IgD-negative memory B cell (primary cell): Measurements from ENCODE around the gene TMC6. TPM values are rescaled to one million over a fixed set of nuclear protein-coding genes. Genes with fewer than 3 reads are reported as not detected.
A peak's percentile ranks its signal among the peaks of the same experiment; 100 is the strongest.
"Not testable (repeated sequence)": the region's sequence is repeated elsewhere in the genome, so short reads cannot be mapped to it uniquely, and the experiment has no call there.

Experiments used
- H3K27ac Mint-ChIP-seq, 3 donors: one replicate each; pipeline ENCODE4 v1.8.0; 2020 to 2022; ENCODE audit warnings: mild to moderate bottlenecking in 3 of 3, mixed read lengths in 3 of 3, moderate library complexity in 1 of 3
- H3K27me3 Mint-ChIP-seq: one replicate; pipeline ENCODE4 v1.8.0; 2021; ENCODE audit warnings: mixed read lengths
- H3K36me3 Mint-ChIP-seq: one replicate; pipeline ENCODE4 v1.8.0; 2020; ENCODE audit warnings: mild to moderate bottlenecking, mixed read lengths
- H3K4me1 Mint-ChIP-seq, 3 donors: one replicate each; pipeline ENCODE4 v1.8.0; 2020 to 2022; ENCODE audit warnings: mixed read lengths in 3 of 3, mild to moderate bottlenecking in 1 of 3
- H3K4me3 Mint-ChIP-seq, 4 donors: one replicate each; pipeline ENCODE4 v1.8.0; 2020 to 2022; ENCODE audit warnings: mild to moderate bottlenecking in 4 of 4, mixed read lengths in 4 of 4, moderate library complexity in 3 of 4
- H3K9me3 Mint-ChIP-seq, 3 donors: one replicate each; pipeline ENCODE4 v1.8.0; 2020 to 2021; ENCODE audit warnings: mixed read lengths in 3 of 3, mild to moderate bottlenecking in 1 of 3
- polyA plus RNA-seq: library from polyadenylated mRNA; unstranded; fragments of 300-500 nt; fragmentation: Illumina TruSeq; gene quantifications from one replicate; pipeline ENCODE4 v1.2.3, GENCODE V29; 2021

TMC6 gene
- polyA plus RNA-seq, 1 donor from 2014 or later: 212 TPM

GRCh38 chr17:78107457-78107856, 21.1 kb downstream of the TMC6 start:
- Mint-ChIP-seq H3K36me3 (peaks cover 4% of the 10 kb centered on the region), H3K9me3 (no peaks in the 10 kb centered on the region), H3K27ac (peak overlapping the region in 1 of 3 donors; percentile 78), H3K4me3 (no peak overlapping the region), H3K27me3 (no peaks in the 10 kb centered on the region), H3K4me1 (peaks cover under 1 to 3% (median 2%) of the 10 kb centered on the region in 3 donors)

- no peaks in the 10 kb centered on the region for H3K27me3 Mint-ChIP-seq
- H3K9me3 Mint-ChIP-seq: no peaks in the 10 kb centered on the region
- H3K27ac Mint-ChIP-seq: no peak overlapping the region
- no peak overlapping the region for H3K4me3 Mint-ChIP-seq
- peaks cover 0 to 2% (median 0%) of the 10 kb centered on the region in 3 donors for H3K4me1 Mint-ChIP-seq
- H3K36me3 Mint-ChIP-seq: peaks cover 4% of the 10 kb centered on the region
Measured at GRCh38 chr17:78106211-78106610, 22.3 kb downstream of the TMC6 start.

- Mint-ChIP-seq H3K27ac (no peak overlapping the region), H3K9me3 (no peaks in the 10 kb centered on the region), H3K4me1 (peaks cover 0 to under 1% (median 0%) of the 10 kb centered on the region in 3 donors), H3K36me3 (peaks cover 7% of the 10 kb centered on the region), H3K4me3 (no peak overlapping the region), H3K27me3 (no peaks in the 10 kb centered on the region)
Measured at GRCh38 chr17:78105551-78105950, 23.0 kb downstream of the TMC6 start.

GRCh38 chr17:78105101-78105500, 23.5 kb downstream of the TMC6 start:
- no peak overlapping the region for H3K4me3 Mint-ChIP-seq
- no peaks in the 10 kb centered on the region for H3K4me1 Mint-ChIP-seq
- H3K9me3 Mint-ChIP-seq: no peaks in the 10 kb centered on the region
- H3K27me3 Mint-ChIP-seq: no peaks in the 10 kb centered on the region
- H3K36me3 Mint-ChIP-seq: peaks cover 7% of the 10 kb centered on the region
- no peak overlapping the region for H3K27ac Mint-ChIP-seq

GRCh38 chr17:78104540-78104941, 24.0 kb downstream of the TMC6 start:
- Mint-ChIP-seq H3K27ac (no peak overlapping the region), H3K36me3 (peaks cover 7% of the 10 kb centered on the region), H3K27me3 (no peaks in the 10 kb centered on the region), H3K4me3 (no peak overlapping the region), H3K9me3 (no peaks in the 10 kb centered on the region), H3K4me1 (no peaks in the 10 kb centered on the region)

- Mint-ChIP-seq H3K36me3 (peaks cover 8% of the 10 kb centered on the region), H3K4me1 (no peaks in the 10 kb centered on the region), H3K27ac (no peak overlapping the region)
Measured at GRCh38 chr17:78103311-78103710, 25.2 kb downstream of the TMC6 start.

GRCh38 chr17:78101542-78101941, 27.0 kb downstream of the TMC6 start:
- peaks cover 8% of the 10 kb centered on the region for H3K36me3 Mint-ChIP-seq
- H3K27me3 Mint-ChIP-seq: no peaks in the 10 kb centered on the region
- no peaks in the 10 kb centered on the region for H3K9me3 Mint-ChIP-seq
- H3K27ac Mint-ChIP-seq: no peak overlapping the region
- no peaks in the 10 kb centered on the region for H3K4me1 Mint-ChIP-seq
- no peak overlapping the region for H3K4me3 Mint-ChIP-seq

More at GRCh38 chr17:78103311-78103710, 25.2 kb downstream of the TMC6 start:
- H3K4me3 Mint-ChIP-seq: no peak overlapping the region
- no peaks in the 10 kb centered on the region for H3K27me3 Mint-ChIP-seq
- no peaks in the 10 kb centered on the region for H3K9me3 Mint-ChIP-seq

GRCh38 chr17:78101112-78101511, 27.4 kb downstream of the TMC6 start:
- H3K4me1 Mint-ChIP-seq: no peaks in the 10 kb centered on the region
- no peak overlapping the region for H3K4me3 Mint-ChIP-seq
- H3K27me3 Mint-ChIP-seq: no peaks in the 10 kb centered on the region
- peaks cover 8% of the 10 kb centered on the region for H3K36me3 Mint-ChIP-seq
- no peaks in the 10 kb centered on the region for H3K9me3 Mint-ChIP-seq
- H3K27ac Mint-ChIP-seq: no peak overlapping the region

GRCh38 chr17:78096093-78096492, 32.5 kb downstream of the TMC6 start:
- H3K36me3 Mint-ChIP-seq: peaks cover 10% of the 10 kb centered on the region
- H3K9me3 Mint-ChIP-seq: no peaks in the 10 kb centered on the region
- H3K27ac Mint-ChIP-seq: no peak overlapping the region
- H3K27me3 Mint-ChIP-seq: no peaks in the 10 kb centered on the region
- H3K4me1 Mint-ChIP-seq: peaks cover 0 to 2% (median 0%) of the 10 kb centered on the region in 3 donors
- no peak overlapping the region for H3K4me3 Mint-ChIP-seq

- no peak overlapping the region for H3K27ac Mint-ChIP-seq
- H3K36me3 Mint-ChIP-seq: peaks cover 8% of the 10 kb centered on the region
- no peaks in the 10 kb centered on the region for H3K27me3 Mint-ChIP-seq
- no peak overlapping the region for H3K4me3 Mint-ChIP-seq
- H3K9me3 Mint-ChIP-seq: no peaks in the 10 kb centered on the region
- H3K4me1 Mint-ChIP-seq: peaks cover 0 to 2% (median 0%) of the 10 kb centered on the region in 3 donors
Measured at GRCh38 chr17:78095035-78095434, 33.5 kb downstream of the TMC6 start.

- no peak overlapping the region for H3K4me3 Mint-ChIP-seq
- H3K27ac Mint-ChIP-seq: no peak overlapping the region
- H3K4me1 Mint-ChIP-seq: peaks cover 0 to 2% (median 0%) of the 10 kb centered on the region in 3 donors
- H3K9me3 Mint-ChIP-seq: no peaks in the 10 kb centered on the region
- H3K27me3 Mint-ChIP-seq: no peaks in the 10 kb centered on the region
- H3K36me3 Mint-ChIP-seq: peaks cover 10% of the 10 kb centered on the region
Measured at GRCh38 chr17:78092794-78093324, 35.7 kb downstream of the TMC6 start.

GRCh38 chr17:78089576-78090281, 38.8 kb downstream of the TMC6 start:
- no peaks in the 10 kb centered on the region for H3K9me3 Mint-ChIP-seq
- H3K36me3 Mint-ChIP-seq: peaks cover 9% of the 10 kb centered on the region
- H3K27me3 Mint-ChIP-seq: no peaks in the 10 kb centered on the region
- H3K4me3 Mint-ChIP-seq: no peak overlapping the region
- no peak overlapping the region for H3K27ac Mint-ChIP-seq
- H3K4me1 Mint-ChIP-seq: no peaks in the 10 kb centered on the region

- H3K9me3 Mint-ChIP-seq: no peaks in the 10 kb centered on the region
- no peaks in the 10 kb centered on the region for H3K27me3 Mint-ChIP-seq
- H3K4me1 Mint-ChIP-seq: no peaks in the 10 kb centered on the region
- H3K27ac Mint-ChIP-seq: no peak overlapping the region
- peaks cover 9% of the 10 kb centered on the region for H3K36me3 Mint-ChIP-seq
- H3K4me3 Mint-ChIP-seq: no peak overlapping the region
Measured at GRCh38 chr17:78088529-78088928, 40.0 kb downstream of the TMC6 start.

- no peak overlapping the region for H3K27ac Mint-ChIP-seq
- no peaks in the 10 kb centered on the region for H3K9me3 Mint-ChIP-seq
- H3K4me1 Mint-ChIP-seq: peaks cover 0 to 6% (median 0%) of the 10 kb centered on the region in 3 donors
- H3K27me3 Mint-ChIP-seq: no peaks in the 10 kb centered on the region
- H3K36me3 Mint-ChIP-seq: peaks cover 9% of the 10 kb centered on the region
- no peak overlapping the region for H3K4me3 Mint-ChIP-seq
Measured at GRCh38 chr17:78086740-78087139, 41.8 kb downstream of the TMC6 start.

GRCh38 chr17:78082988-78083387, 45.6 kb downstream of the TMC6 start:
- H3K4me1 Mint-ChIP-seq: peaks cover 0 to 6% (median 0%) of the 10 kb centered on the region in 3 donors
- no peak overlapping the region for H3K4me3 Mint-ChIP-seq
- H3K27me3 Mint-ChIP-seq: no peaks in the 10 kb centered on the region
- H3K27ac Mint-ChIP-seq: no peak overlapping the region
- no peaks in the 10 kb centered on the region for H3K9me3 Mint-ChIP-seq
- peaks cover 7% of the 10 kb centered on the region for H3K36me3 Mint-ChIP-seq

GRCh38 chr17:78082355-78082872, 46.1 kb downstream of the TMC6 start:
- H3K9me3 Mint-ChIP-seq, H3K4me1 Mint-ChIP-seq, H3K27ac Mint-ChIP-seq, H3K27me3 Mint-ChIP-seq, H3K36me3 Mint-ChIP-seq, H3K4me3 Mint-ChIP-seq: not testable (repeated sequence)
